PC-9 (cell line): ENCODE measurements around the gene TMEM117. TPM values are rescaled to one million over a fixed set of nuclear protein-coding genes. Genes with fewer than 3 reads are reported as not detected.
"Not testable (repeated sequence)": the region's sequence is repeated elsewhere in the genome, so short reads cannot be mapped to it uniquely, and the experiment has no call there.

Source experiments
- BruUV-seq: library from RNA; stranded (reverse); fragments of 400-500 nt; replicated peaks from 2 replicates; lab custom pipeline; 2021; lab: Mats Ljungman, UMichigan
- CTCF ChIA-PET: fragments of 300-600 bp; sonication (Branson Sonifier 250); formaldehyde crosslinking; loops from one replicate; lab custom pipeline; 2022; ENCODE audit warnings: antibody characterized with exemption; lab: Charles Lee
- POLR2A ChIA-PET: fragments of 300-600 bp; sonication (Branson Sonifier 250); formaldehyde crosslinking; loops from one replicate; lab custom pipeline; 2022; ENCODE audit warnings: antibody characterized with exemption; ENCODE audit not compliant: unreplicated experiment; lab: Charles Lee
- DNase-seq, 2 experiments: peaks; one replicate each; pipeline versions ENCODE4 v3.0.0 to v3.0.0-alpha.2; 2015 to 2022; ENCODE audit warnings: mixed read lengths in 1 of 2
- H2AFZ ChIP-seq: fragments of 200-600 bp; sonication (generic); 2 replicates; pipeline ENCODE4 v1.8.1; 2017; ENCODE audit warnings: antibody characterized with exemption
- H3F3A ChIP-seq: fragments of 200-600 bp; sonication (generic); 2 replicates; pipeline ENCODE4 v1.8.1; 2017; ENCODE audit warnings: antibody characterized with exemption, mild to moderate bottlenecking, low read depth; ENCODE audit not compliant: insufficient read depth
- H3K27ac ChIP-seq: fragments of 200-600 bp; sonication (generic); 2 replicates; pipeline ENCODE4 v1.6.1; 2016; ENCODE audit warnings: mixed run types
- H3K27me3 ChIP-seq: fragments of 200-600 bp; sonication (generic); 2 replicates; pipeline ENCODE4 v1.6.1; 2016; ENCODE audit warnings: low read depth, mixed run types; ENCODE audit not compliant: insufficient read depth
- H3K36me3 ChIP-seq: fragments of 200-600 bp; sonication (generic); 2 replicates; pipeline ENCODE4 v1.6.1; 2016; ENCODE audit warnings: low read depth, mixed run types
- H3K4me1 ChIP-seq: fragments of 200-600 bp; sonication (generic); replicated peaks from 2 replicates; pipeline ENCODE4 v1.6.1; 2016; ENCODE audit warnings: mixed run types; ENCODE audit not compliant: insufficient read depth
- H3K4me2 ChIP-seq: fragments of 200-600 bp; sonication (generic); 2 replicates; pipeline ENCODE4 v1.6.1; 2017; ENCODE audit warnings: mixed run types
- H3K4me3 ChIP-seq: fragments of 200-600 bp; sonication (generic); 2 replicates; pipeline ENCODE4 v1.6.1; 2016; ENCODE audit warnings: mixed run types
- H3K79me2 ChIP-seq: fragments of 200-600 bp; sonication (generic); 2 replicates; pipeline ENCODE4 v1.6.1; 2017; ENCODE audit warnings: low read depth, mixed run types
- H3K9me2 ChIP-seq: fragments of 200-600 bp; sonication (generic); 2 replicates; pipeline ENCODE4 v1.8.1; 2017; ENCODE audit warnings: mild to moderate bottlenecking; ENCODE audit not compliant: insufficient read depth
- H3K9me3 ChIP-seq: fragments of 200-600 bp; sonication (generic); 2 replicates; pipeline ENCODE4 v1.8.1; 2016; ENCODE audit warnings: low read depth; ENCODE audit not compliant: insufficient read depth
- H4K20me1 ChIP-seq: fragments of 200-600 bp; sonication (generic); 2 replicates; pipeline ENCODE4 v1.8.1; 2017; ENCODE audit not compliant: insufficient read depth
- EZH2 ChIP-seq: fragments of 200-600 bp; sonication (generic); IDR thresholded peaks from 2 replicates; pipeline ENCODE4 v1.8.0; 2017; ENCODE audit warnings: antibody characterized with exemption, low read depth
- intact Hi-C: fragments of 100-400 bp; cut with micrococcal nuclease; formaldehyde crosslinking; loops from one replicate; pipeline ENCODE4 v1.10.0; 2022; ENCODE audit not compliant: unreplicated experiment
- total RNA-seq: library from RNA; stranded (reverse); gene quantifications from 2 replicates; pipeline ENCODE4 v1.2.3, GENCODE V29; 2021
- TF ChIP-seq, protein P1 (sequence below): fragments of 200-600 bp; sonication (generic); conservative IDR thresholded peaks from 2 replicates; pipeline ENCODE4 v1.6.1; 2017; ENCODE audit warnings: mixed run types, antibody characterized with exemption, mild to moderate bottlenecking, moderate library complexity

Gene TMEM117
- total RNA-seq, 1 experiment from 2014 or later: 2.0 TPM

DNA sequence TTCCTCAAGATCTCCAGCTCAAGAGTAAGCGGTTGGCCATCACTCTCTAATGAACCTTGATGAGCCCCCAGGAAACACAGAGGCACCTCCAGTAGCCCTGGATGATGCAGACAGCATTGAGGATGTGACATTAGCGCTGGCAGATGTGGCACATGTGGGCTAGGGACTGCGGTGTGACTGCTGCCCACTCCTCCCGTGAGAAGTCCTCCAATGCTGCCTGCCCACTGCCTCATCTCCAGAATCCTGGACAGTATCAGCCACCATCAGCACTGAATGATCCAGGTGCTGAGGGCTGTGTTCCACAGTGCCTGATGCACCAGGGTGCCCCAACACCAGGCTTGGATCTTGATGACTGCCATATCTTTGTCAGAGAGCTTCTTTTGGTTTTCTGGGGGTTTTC is 412.6 kb downstream of the TMEM117 start:
- no peak overlapping the region for H3K4me2 ChIP-seq
- CTCF ChIA-PET: no interaction called here

GRCh38 chr12:44250440-44250839 is 414.6 kb downstream of the TMEM117 start:
- H3K27me3 ChIP-seq, H3K4me3 ChIP-seq, CTCF ChIA-PET, H3K79me2 ChIP-seq, H3K4me2 ChIP-seq, BruUV-seq, H2AFZ ChIP-seq, POLR2A ChIA-PET, H3K36me3 ChIP-seq, H3K4me1 ChIP-seq, H3K9me2 ChIP-seq, intact Hi-C loops, H3K9me3 ChIP-seq, H3F3A ChIP-seq, DNase-seq, H3K27ac ChIP-seq, H4K20me1 ChIP-seq: not testable (repeated sequence)

More for the DNA sequence above, 412.6 kb downstream of the TMEM117 start:
- POLR2A ChIA-PET: no interaction called here
- no peak for DNase-seq
- no peaks in the 10 kb centered on the region; the same call in 1 of the 2 replicates for H3K9me2 ChIP-seq
- H4K20me1 ChIP-seq: no peaks in the 10 kb centered on the region
- TF ChIP-seq EZH2: no peak
- TF ChIP-seq, protein P1, sequence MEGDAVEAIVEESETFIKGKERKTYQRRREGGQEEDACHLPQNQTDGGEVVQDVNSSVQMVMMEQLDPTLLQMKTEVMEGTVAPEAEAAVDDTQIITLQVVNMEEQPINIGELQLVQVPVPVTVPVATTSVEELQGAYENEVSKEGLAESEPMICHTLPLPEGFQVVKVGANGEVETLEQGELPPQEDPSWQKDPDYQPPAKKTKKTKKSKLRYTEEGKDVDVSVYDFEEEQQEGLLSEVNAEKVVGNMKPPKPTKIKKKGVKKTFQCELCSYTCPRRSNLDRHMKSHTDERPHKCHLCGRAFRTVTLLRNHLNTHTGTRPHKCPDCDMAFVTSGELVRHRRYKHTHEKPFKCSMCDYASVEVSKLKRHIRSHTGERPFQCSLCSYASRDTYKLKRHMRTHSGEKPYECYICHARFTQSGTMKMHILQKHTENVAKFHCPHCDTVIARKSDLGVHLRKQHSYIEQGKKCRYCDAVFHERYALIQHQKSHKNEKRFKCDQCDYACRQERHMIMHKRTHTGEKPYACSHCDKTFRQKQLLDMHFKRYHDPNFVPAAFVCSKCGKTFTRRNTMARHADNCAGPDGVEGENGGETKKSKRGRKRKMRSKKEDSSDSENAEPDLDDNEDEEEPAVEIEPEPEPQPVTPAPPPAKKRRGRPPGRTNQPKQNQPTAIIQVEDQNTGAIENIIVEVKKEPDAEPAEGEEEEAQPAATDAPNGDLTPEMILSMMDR: no peak
- intact Hi-C loops: no loop called here
- H3K36me3 ChIP-seq: no peaks in the 10 kb centered on the region
- no peaks in the 10 kb centered on the region for H3F3A ChIP-seq
- H3K27ac ChIP-seq: no peak overlapping the region
- H3K27me3 ChIP-seq: no peaks in the 10 kb centered on the region
- no peak overlapping the region for H3K4me3 ChIP-seq
- H3K79me2 ChIP-seq: no peaks in the 10 kb centered on the region
- BruUV-seq: no TSS peak
- no peaks in the 10 kb centered on the region for H3K4me1 ChIP-seq
- H2AFZ ChIP-seq: no peak overlapping the region
- no peaks in the 10 kb centered on the region for H3K9me3 ChIP-seq

GRCh38 chr12:44253338-44253856 is 417.5 kb downstream of the TMEM117 start:
- Histone ChIP-seq H3K4me2 (no peak overlapping the region), H3K9me3 (no peaks in the 10 kb centered on the region), H3K4me3 (no peak overlapping the region), H3F3A (no peaks in the 10 kb centered on the region), H3K36me3 (no peaks in the 10 kb centered on the region), H3K27me3 (no peaks in the 10 kb centered on the region), H3K79me2 (no peaks in the 10 kb centered on the region), H3K9me2 (no peaks in the 10 kb centered on the region), H2AFZ (no peak overlapping the region), H4K20me1 (no peaks in the 10 kb centered on the region), H3K27ac (no peak overlapping the region), H3K4me1 (no peaks in the 10 kb centered on the region)
- BruUV-seq: no TSS peak
- no peak for DNase-seq
- ChIA-PET CTCF (no interaction called here), POLR2A (no interaction called here)
- no peak for TF ChIP-seq EZH2
- TF ChIP-seq, protein P1: no peak
- intact Hi-C loops: no loop called here

DNA sequence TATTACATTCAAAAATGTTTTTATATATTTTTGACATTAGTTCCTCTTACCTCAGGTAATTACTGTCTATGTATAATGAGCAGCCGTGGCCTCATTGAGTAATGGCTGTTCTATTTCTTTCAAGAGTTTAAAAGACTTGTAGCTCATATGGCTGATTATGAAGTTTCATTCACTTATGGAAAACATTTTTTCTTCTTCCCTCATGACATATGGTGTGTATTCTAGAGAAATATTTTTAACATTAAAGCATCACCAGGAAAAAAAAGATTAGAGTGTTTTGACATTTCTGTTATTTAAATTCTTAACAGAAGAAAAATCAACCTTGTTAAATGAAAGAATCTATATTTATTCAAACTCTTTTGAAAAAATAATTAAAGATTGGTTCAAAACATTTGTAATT is 422.4 kb downstream of the TMEM117 start:
- CTCF ChIA-PET: no interaction called here
- intact Hi-C loops: no loop called here
- no peak overlapping the region for H2AFZ ChIP-seq
- no peak overlapping the region for H3K4me3 ChIP-seq
- H3K36me3 ChIP-seq: no peaks in the 10 kb centered on the region
- H3K79me2 ChIP-seq: no peaks in the 10 kb centered on the region
- H3K27me3 ChIP-seq: no peaks in the 10 kb centered on the region
- no peak for DNase-seq
- no peaks in the 10 kb centered on the region for H3K9me3 ChIP-seq
- H4K20me1 ChIP-seq: no peaks in the 10 kb centered on the region
- H3K27ac ChIP-seq: no peak overlapping the region
- no peaks in the 10 kb centered on the region for H3F3A ChIP-seq
- H3K9me2 ChIP-seq: no peaks in the 10 kb centered on the region
- TF ChIP-seq EZH2: no peak
- TF ChIP-seq, protein P1: no peak
- no peaks in the 10 kb centered on the region for H3K4me1 ChIP-seq
- POLR2A ChIA-PET: no interaction called here
- no peak overlapping the region for H3K4me2 ChIP-seq
- no TSS peak for BruUV-seq
